ENCODE measurements around the gene LAX1.

The LAX1 gene

DNA sequence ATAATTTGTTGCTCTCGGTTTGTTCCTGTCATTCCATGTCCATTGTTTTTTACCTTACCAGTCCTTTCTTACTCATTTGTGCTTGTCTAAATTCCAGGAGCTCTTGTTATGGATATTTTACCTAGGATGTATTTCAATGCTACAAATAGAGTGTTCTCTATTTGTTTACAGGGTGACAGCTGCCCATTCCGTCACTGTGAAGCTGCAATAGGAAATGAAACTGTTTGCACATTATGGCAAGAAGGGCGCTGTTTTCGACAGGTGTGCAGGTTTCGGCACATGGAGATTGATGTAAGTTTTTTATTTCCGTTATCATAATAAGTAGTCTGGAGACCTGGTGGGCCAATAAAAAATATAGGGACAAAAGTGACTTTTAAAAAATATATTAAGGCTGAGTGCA lies 53.4 kb downstream of the LAX1 start:
- no peak for DNase-seq

DNA sequence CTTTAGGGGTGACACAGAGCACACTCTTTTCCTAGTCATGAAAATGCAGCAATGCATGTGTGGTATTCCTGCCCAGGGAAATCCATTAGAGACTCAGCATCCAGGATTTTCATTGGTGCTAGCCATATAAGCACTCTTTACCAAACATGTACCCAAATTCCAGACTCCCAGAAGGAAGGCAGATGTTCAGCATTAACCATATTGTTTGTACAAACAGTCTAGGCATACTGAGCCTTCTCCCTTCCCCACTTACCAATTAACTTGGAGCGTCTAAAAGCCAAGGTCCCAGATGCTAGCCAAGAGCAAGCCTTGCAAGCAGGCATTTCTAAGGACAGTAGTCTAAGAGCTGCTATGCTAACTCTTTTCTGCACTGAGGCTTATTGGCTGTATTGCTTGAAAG lies 58.3 kb downstream of the LAX1 start:
- DNase-seq = no peak

All from activated CD8-positive, alpha-beta memory T cell treated with anti-CD3 and anti-CD28 coated beads for 24 hours (primary cell).